ENCODE measurements around the gene CMIP. TPM values are rescaled to one million over a fixed set of nuclear protein-coding genes. Genes with fewer than 3 reads are reported as not detected.

CMIP gene
- total RNA-seq, 4 donors from 2014 or later: 40.0 to 69.6 (median 47.0) TPM

- Histone ChIP-seq H3K4me1 (peaks cover 12 to 29% (median 16%) of the 10 kb centered on the region in 4 donors), H3K27me3 (no peaks in the 10 kb centered on the region), H3K4me3 (no peak overlapping the region), H3K9me3 (no peaks in the 10 kb centered on the region), H3K27ac (peak overlapping the region; percentile 27 to 66 (median 62)), H3K36me3 (no peaks in the 10 kb centered on the region)
- no peak for TF ChIP-seq POLR2AphosphoS5 (IDR thresholded peaks at IDR 0.05)
- TF ChIP-seq CTCF (IDR thresholded peaks at IDR 0.05): no peak
- TF ChIP-seq EP300 (IDR thresholded peaks at IDR 0.05; ENCODE audit: low read depth): no peak
- no peak for TF ChIP-seq POLR2A (IDR thresholded peaks at IDR 0.05)
- in situ Hi-C loops (cut with MboI; ENCODE audit: low pct_ligation_motif_present in 1 of 4, low pct_unique_long_range_greater_than_20kb in 1 of 4, low sequenced_read_pairs in 3 of 4) (no loop called here), intact Hi-C loops (cut with DNase I; ENCODE audit: low total_unique reads) (no loop called here)
- DNase-seq: no peak
- WGBS, 2 donors (ENCODE audit: low coverage in 1 of 2): 50 to 64% methylated on average over 1 to 20 of the region's 21 CpGs
Observed at GRCh38 chr16:81513204-81514040, 68.8 kb downstream of the CMIP start.

- no peaks in the 10 kb centered on the region for H3K36me3 ChIP-seq
- in situ Hi-C loops (cut with MboI; ENCODE audit: low pct_ligation_motif_present in 1 of 4, low pct_unique_long_range_greater_than_20kb in 1 of 4, low sequenced_read_pairs in 3 of 4) (no loop called here), intact Hi-C loops (cut with DNase I; ENCODE audit: low total_unique reads) (no loop called here)
- no peak for TF ChIP-seq POLR2AphosphoS5 (IDR thresholded peaks at IDR 0.05)
- TF ChIP-seq CTCF (IDR thresholded peaks at IDR 0.05): no peak
- TF ChIP-seq EP300 (IDR thresholded peaks at IDR 0.05; ENCODE audit: low read depth): no peak
- TF ChIP-seq POLR2A (IDR thresholded peaks at IDR 0.05): no peak
- WGBS, 2 donors (ENCODE audit: low coverage in 1 of 2): 52 to 71% methylated on average over 5 to 7 of the region's 7 CpGs
- peaks cover 12 to 29% (median 16%) of the 10 kb centered on the region in 4 donors for H3K4me1 ChIP-seq
- DNase-seq: no peak
- H3K27ac ChIP-seq: peak overlapping the region; percentile 27 to 66 (median 62)
- no peaks in the 10 kb centered on the region for H3K9me3 ChIP-seq
- no peak overlapping the region for H3K4me3 ChIP-seq
- H3K27me3 ChIP-seq: no peaks in the 10 kb centered on the region
Observed at GRCh38 chr16:81514041-81514559, 69.5 kb downstream of the CMIP start.

GRCh38 chr16:81514568-81515258 lies 70.1 kb downstream of the CMIP start:
- no peak for DNase-seq
- WGBS, 2 donors (ENCODE audit: low coverage in 1 of 2): 94 to 100% methylated on average over 4 to 15 of the region's 15 CpGs
- in situ Hi-C loops (cut with MboI; ENCODE audit: low pct_ligation_motif_present in 1 of 4, low pct_unique_long_range_greater_than_20kb in 1 of 4, low sequenced_read_pairs in 3 of 4) (no loop called here), intact Hi-C loops (cut with DNase I; ENCODE audit: low total_unique reads) (no loop called here)
- peak overlapping the region in 1 of 4 donors; percentile 66 for H3K27ac ChIP-seq
- no peaks in the 10 kb centered on the region for H3K36me3 ChIP-seq
- peaks cover 12 to 29% (median 16%) of the 10 kb centered on the region in 4 donors for H3K4me1 ChIP-seq
- no peaks in the 10 kb centered on the region for H3K9me3 ChIP-seq
- TF ChIP-seq CTCF (IDR thresholded peaks at IDR 0.05) (no peak), POLR2A (IDR thresholded peaks at IDR 0.05) (no peak), POLR2AphosphoS5 (IDR thresholded peaks at IDR 0.05) (no peak), EP300 (IDR thresholded peaks at IDR 0.05; ENCODE audit: low read depth) (no peak)
- no peaks in the 10 kb centered on the region for H3K27me3 ChIP-seq
- no peak overlapping the region for H3K4me3 ChIP-seq

GRCh38 chr16:81515281-81515680 lies 70.7 kb downstream of the CMIP start:
- TF ChIP-seq POLR2AphosphoS5 (IDR thresholded peaks at IDR 0.05) (no peak), EP300 (IDR thresholded peaks at IDR 0.05; ENCODE audit: low read depth) (no peak), POLR2A (IDR thresholded peaks at IDR 0.05) (no peak), CTCF (IDR thresholded peaks at IDR 0.05) (no peak)
- DNase-seq: no peak
- H3K36me3 ChIP-seq: no peaks in the 10 kb centered on the region
- no peak overlapping the region for H3K27ac ChIP-seq
- no peaks in the 10 kb centered on the region for H3K9me3 ChIP-seq
- intact Hi-C loops (cut with DNase I; ENCODE audit: low total_unique reads) (no loop called here), in situ Hi-C loops (cut with MboI; ENCODE audit: low pct_ligation_motif_present in 1 of 4, low pct_unique_long_range_greater_than_20kb in 1 of 4, low sequenced_read_pairs in 3 of 4) (no loop called here)
- no peaks in the 10 kb centered on the region for H3K27me3 ChIP-seq
- H3K4me3 ChIP-seq: no peak overlapping the region
- WGBS, 2 donors (ENCODE audit: low coverage in 1 of 2): 97 to 100% methylated on average over 3 to 11 of the region's 11 CpGs
- H3K4me1 ChIP-seq: peaks cover 12 to 29% (median 16%) of the 10 kb centered on the region in 4 donors

Measured in transverse colon (tissue), 4 donors.